HG02885 (cell line): ENCODE data around the gene ZBTB7C.

Source experiments
- ATAC-seq: cut with Tn5 transposase; IDR thresholded peaks from one replicate; pipeline ENCODE4 v1.9.1; 2021; ENCODE audit warnings: mild to moderate bottlenecking; ENCODE audit not compliant: unreplicated experiment, poor library complexity

The ZBTB7C gene

GRCh38 chr18:48393776-48394175 lies 15.4 kb downstream of the ZBTB7C start:
- no peak for ATAC-seq

GRCh38 chr18:48393170-48393569 lies 16.0 kb downstream of the ZBTB7C start:
- no peak for ATAC-seq

GRCh38 chr18:48392268-48392667 lies 16.9 kb downstream of the ZBTB7C start:
- ATAC-seq = no peak

- no peak for ATAC-seq
Measured at GRCh38 chr18:48391868-48392267, 17.3 kb downstream of the ZBTB7C start.

- no peak for ATAC-seq
Measured at GRCh38 chr18:48390641-48391040, 18.5 kb downstream of the ZBTB7C start.

GRCh38 chr18:48388478-48388877 lies 20.7 kb downstream of the ZBTB7C start:
- no peak for ATAC-seq

GRCh38 chr18:48387300-48387699 lies 21.9 kb downstream of the ZBTB7C start:
- no peak for ATAC-seq

GRCh38 chr18:48385596-48385995 lies 23.6 kb downstream of the ZBTB7C start:
- no peak for ATAC-seq

GRCh38 chr18:48376934-48377333 lies 32.2 kb downstream of the ZBTB7C start:
- ATAC-seq = no peak

GRCh38 chr18:48376406-48376805 lies 32.8 kb downstream of the ZBTB7C start:
- no peak for ATAC-seq

- no peak for ATAC-seq
Measured at GRCh38 chr18:48375150-48375800, 33.9 kb downstream of the ZBTB7C start.

- ATAC-seq = no peak
Measured at GRCh38 chr18:48374423-48375149, 34.6 kb downstream of the ZBTB7C start.

GRCh38 chr18:48371854-48372602 lies 37.2 kb downstream of the ZBTB7C start:
- ATAC-seq = no peak

- no peak for ATAC-seq
Measured at GRCh38 chr18:48367557-48367956, 41.6 kb downstream of the ZBTB7C start.

- ATAC-seq = no peak
Measured at GRCh38 chr18:48365965-48366364, 43.2 kb downstream of the ZBTB7C start.

GRCh38 chr18:48364146-48364545 lies 45.0 kb downstream of the ZBTB7C start:
- no peak for ATAC-seq

GRCh38 chr18:48363175-48363574 lies 46.0 kb downstream of the ZBTB7C start:
- ATAC-seq = no peak

GRCh38 chr18:48361801-48362200 lies 47.4 kb downstream of the ZBTB7C start:
- ATAC-seq = no peak

- ATAC-seq = no peak
Measured at GRCh38 chr18:48360376-48361021, 48.7 kb downstream of the ZBTB7C start.

- ATAC-seq = no peak
Measured at GRCh38 chr18:48359626-48360025, 49.6 kb downstream of the ZBTB7C start.

GRCh38 chr18:48358868-48359267 lies 50.3 kb downstream of the ZBTB7C start:
- no peak for ATAC-seq
